ENCODE results near the gene E2F2.

- TF ChIP-seq CTCF (conservative IDR thresholded peaks at IDR 0.05) (no peak), ZFX (IDR thresholded peaks at IDR 0.05) (no peak)
Observed at GRCh38 chr1:23475641-23476040, 55.4 kb downstream of the E2F2 start.
